HUES48 (cell line): Measurements from ENCODE around the gene CYP4F8.

Experiments used
- H3K27ac ChIP-seq: one replicate; pipeline ENCODE4 v1.7.0; 2013; ENCODE audit warnings: low read depth, low read length, inconsistent platforms
- H3K27me3 ChIP-seq: 2 replicates; pipeline ENCODE4 v1.6.1; 2013; ENCODE audit warnings: mild to moderate bottlenecking, low read length; ENCODE audit not compliant: control insufficient read depth, insufficient read depth
- H3K36me3 ChIP-seq: 2 replicates; pipeline ENCODE4 v1.6.1; 2013; ENCODE audit warnings: low read length; ENCODE audit not compliant: control insufficient read depth, insufficient read depth
- H3K4me1 ChIP-seq: 2 replicates; pipeline ENCODE4 v1.6.1; 2013; ENCODE audit warnings: mild to moderate bottlenecking, low read length; ENCODE audit not compliant: control insufficient read depth, insufficient read depth
- H3K4me3 ChIP-seq: 2 replicates; pipeline ENCODE4 v1.5.1; 2013; ENCODE audit warnings: mild to moderate bottlenecking, low read depth, low read length
- H3K9ac ChIP-seq: 2 replicates; pipeline ENCODE4 v1.6.1; 2013; ENCODE audit warnings: mild to moderate bottlenecking, low read depth, low read length, moderate library complexity
- H3K9me3 ChIP-seq: 2 replicates; pipeline ENCODE4 v1.6.1; 2013; ENCODE audit warnings: low read length; ENCODE audit not compliant: control insufficient read depth, insufficient read depth

CYP4F8 gene

GRCh38 chr19:15616627-15617270 lies 1.7 kb downstream of the CYP4F8 start:
- Histone ChIP-seq H3K4me1 (no peaks in the 10 kb centered on the region), H3K27ac (no peak overlapping the region), H3K4me3 (no peak overlapping the region), H3K9ac (no peak overlapping the region), H3K27me3 (no peaks in the 10 kb centered on the region), H3K36me3 (no peaks in the 10 kb centered on the region), H3K9me3 (peaks cover 93% of the 10 kb centered on the region)

GRCh38 chr19:15618321-15618720 lies 3.3 kb downstream of the CYP4F8 start:
- no peaks in the 10 kb centered on the region for H3K4me1 ChIP-seq
- H3K36me3 ChIP-seq: no peaks in the 10 kb centered on the region
- H3K4me3 ChIP-seq: no peak overlapping the region
- no peak overlapping the region for H3K9ac ChIP-seq
- H3K27me3 ChIP-seq: no peaks in the 10 kb centered on the region
- no peak overlapping the region for H3K27ac ChIP-seq
- peaks cover 96% of the 10 kb centered on the region for H3K9me3 ChIP-seq

GRCh38 chr19:15621801-15622200 lies 6.8 kb downstream of the CYP4F8 start:
- no peak overlapping the region for H3K27ac ChIP-seq
- no peaks in the 10 kb centered on the region for H3K27me3 ChIP-seq
- H3K36me3 ChIP-seq: no peaks in the 10 kb centered on the region
- H3K4me3 ChIP-seq: no peak overlapping the region
- peaks cover 90% of the 10 kb centered on the region for H3K9me3 ChIP-seq
- H3K4me1 ChIP-seq: no peaks in the 10 kb centered on the region
- H3K9ac ChIP-seq: no peak overlapping the region

GRCh38 chr19:15622991-15623390 lies 8.0 kb downstream of the CYP4F8 start:
- Histone ChIP-seq H3K4me3 (no peak overlapping the region), H3K27me3 (no peaks in the 10 kb centered on the region), H3K9ac (no peak overlapping the region), H3K27ac (no peak overlapping the region), H3K4me1 (no peaks in the 10 kb centered on the region), H3K9me3 (peaks cover 86% of the 10 kb centered on the region), H3K36me3 (no peaks in the 10 kb centered on the region)

GRCh38 chr19:15623711-15624318 lies 8.8 kb downstream of the CYP4F8 start:
- no peak overlapping the region for H3K27ac ChIP-seq
- no peak overlapping the region for H3K9ac ChIP-seq
- no peaks in the 10 kb centered on the region for H3K36me3 ChIP-seq
- no peak overlapping the region for H3K4me3 ChIP-seq
- no peaks in the 10 kb centered on the region for H3K27me3 ChIP-seq
- peaks cover 86% of the 10 kb centered on the region for H3K9me3 ChIP-seq
- H3K4me1 ChIP-seq: no peaks in the 10 kb centered on the region

GRCh38 chr19:15628236-15629002 lies 13.4 kb downstream of the CYP4F8 start:
- Histone ChIP-seq H3K9me3 (peaks cover 84% of the 10 kb centered on the region), H3K4me1 (no peaks in the 10 kb centered on the region), H3K4me3 (no peak overlapping the region), H3K9ac (no peak overlapping the region), H3K27ac (no peak overlapping the region), H3K36me3 (no peaks in the 10 kb centered on the region), H3K27me3 (no peaks in the 10 kb centered on the region)

GRCh38 chr19:15629003-15629880 lies 14.2 kb downstream of the CYP4F8 start:
- Histone ChIP-seq H3K27ac (no peak overlapping the region), H3K4me1 (no peaks in the 10 kb centered on the region), H3K36me3 (no peaks in the 10 kb centered on the region), H3K9ac (no peak overlapping the region), H3K4me3 (no peak overlapping the region), H3K27me3 (no peaks in the 10 kb centered on the region), H3K9me3 (peaks cover 84% of the 10 kb centered on the region)

- no peaks in the 10 kb centered on the region for H3K36me3 ChIP-seq
- no peak overlapping the region for H3K27ac ChIP-seq
- no peak overlapping the region for H3K4me3 ChIP-seq
- H3K9ac ChIP-seq: no peak overlapping the region
- no peaks in the 10 kb centered on the region for H3K27me3 ChIP-seq
- no peaks in the 10 kb centered on the region for H3K4me1 ChIP-seq
- peaks cover 91% of the 10 kb centered on the region for H3K9me3 ChIP-seq
Observed at GRCh38 chr19:15631817-15632216, 16.8 kb downstream of the CYP4F8 start.

- Histone ChIP-seq H3K4me3 (no peak overlapping the region), H3K27me3 (no peaks in the 10 kb centered on the region), H3K4me1 (no peaks in the 10 kb centered on the region), H3K9ac (no peak overlapping the region), H3K27ac (no peak overlapping the region), H3K36me3 (no peaks in the 10 kb centered on the region), H3K9me3 (peaks cover 88% of the 10 kb centered on the region)
Observed at GRCh38 chr19:15633082-15633835, 18.2 kb downstream of the CYP4F8 start.

- H3K27me3 ChIP-seq: no peaks in the 10 kb centered on the region
- no peaks in the 10 kb centered on the region for H3K36me3 ChIP-seq
- no peak overlapping the region for H3K9ac ChIP-seq
- H3K4me3 ChIP-seq: no peak overlapping the region
- H3K4me1 ChIP-seq: no peaks in the 10 kb centered on the region
- H3K9me3 ChIP-seq: peaks cover 84% of the 10 kb centered on the region
- no peak overlapping the region for H3K27ac ChIP-seq
Observed at GRCh38 chr19:15634105-15634504, 19.1 kb downstream of the CYP4F8 start.
